ENCODE data around the gene NPPC. TPM values are rescaled to one million over a fixed set of nuclear protein-coding genes. Genes with fewer than 3 reads are reported as not detected.

The NPPC gene
- total RNA-seq: under 1 TPM in 1 of 2 experiments, not detected in 1; 0.33 TPM

GRCh38 chr2:231926180-231926741, at the start of gene NPPC:
Gene NPPC (minus strand): TSS chr2:231926396. CDS start chr2:231926249, 147 bp downstream.

GRCh38 chr2:231961349-231962166, 35.4 kb upstream of the NPPC start, which contains the start of gene DIS3L2:
Gene DIS3L2 (plus strand): TSS chr2:231961713. CDS start chr2:232014928, 53,215 bp downstream.

Small RNAs within 50 kb of the gene (microRNA-seq; reads per million reads assigned to microRNA genes)
- gene MIR1471 (ENCODE audit: borderline microRNAs expressed, borderline replicate concordance): not detected

Other genes with a start within 250 kb of the NPPC start
- gene PTMA, start 217.9 kb downstream of the NPPC start, total RNA-seq: 1,000 to 10,000 TPM; 1,522 to 1,526 TPM
- 10 to 100 TPM; 26.8 to 28.3 TPM for gene PDE6D, start 145.1 kb downstream of the NPPC start, total RNA-seq
- gene COPS7B, start 140.0 kb downstream of the NPPC start, total RNA-seq: 10 to 100 TPM; 39.0 to 40.8 TPM
- 10 to 100 TPM; 32.3 to 37.8 TPM for gene DIS3L2, start 35.3 kb upstream of the NPPC start, total RNA-seq

Data from activated naive CD4-positive, alpha-beta T cell treated with anti-CD3 and anti-CD28 coated beads, Interleukin-2, amount 10 ng/mL, durations not matched to agents 5 hours and 36 hours (primary cell).